GM12872 (cell line): Measurements from ENCODE around the gene ZC3H13.

Experiments used
- TF ChIP-seq, protein P1 (sequence below): IDR thresholded peaks from 3 replicates; pipeline ENCODE4 v1.5.1; 2011; ENCODE audit warnings: low read depth, mild to moderate bottlenecking, low read length, moderate library complexity; ENCODE audit not compliant: insufficient read depth

The ZC3H13 gene

DNA sequence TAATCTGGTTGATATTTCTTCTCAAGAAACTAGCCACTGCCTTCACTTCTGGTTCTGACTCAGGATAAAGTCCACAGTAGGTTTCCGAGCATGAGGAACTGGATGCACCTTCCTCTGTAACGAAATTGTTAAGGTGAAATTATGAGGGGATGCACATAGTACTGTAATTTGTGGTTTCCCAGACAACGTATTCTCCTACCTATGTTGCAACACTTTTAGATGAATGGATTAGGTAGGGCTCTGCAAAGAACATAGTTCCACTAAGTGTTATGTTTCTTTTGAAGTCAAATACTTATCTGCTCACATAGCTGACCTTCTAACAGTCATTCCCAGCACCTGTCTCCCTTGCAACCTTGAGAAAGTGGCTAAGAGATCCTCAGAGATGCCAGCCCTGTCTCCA, 5.7 kb upstream of the ZC3H13 start:
- TF ChIP-seq, protein P1, sequence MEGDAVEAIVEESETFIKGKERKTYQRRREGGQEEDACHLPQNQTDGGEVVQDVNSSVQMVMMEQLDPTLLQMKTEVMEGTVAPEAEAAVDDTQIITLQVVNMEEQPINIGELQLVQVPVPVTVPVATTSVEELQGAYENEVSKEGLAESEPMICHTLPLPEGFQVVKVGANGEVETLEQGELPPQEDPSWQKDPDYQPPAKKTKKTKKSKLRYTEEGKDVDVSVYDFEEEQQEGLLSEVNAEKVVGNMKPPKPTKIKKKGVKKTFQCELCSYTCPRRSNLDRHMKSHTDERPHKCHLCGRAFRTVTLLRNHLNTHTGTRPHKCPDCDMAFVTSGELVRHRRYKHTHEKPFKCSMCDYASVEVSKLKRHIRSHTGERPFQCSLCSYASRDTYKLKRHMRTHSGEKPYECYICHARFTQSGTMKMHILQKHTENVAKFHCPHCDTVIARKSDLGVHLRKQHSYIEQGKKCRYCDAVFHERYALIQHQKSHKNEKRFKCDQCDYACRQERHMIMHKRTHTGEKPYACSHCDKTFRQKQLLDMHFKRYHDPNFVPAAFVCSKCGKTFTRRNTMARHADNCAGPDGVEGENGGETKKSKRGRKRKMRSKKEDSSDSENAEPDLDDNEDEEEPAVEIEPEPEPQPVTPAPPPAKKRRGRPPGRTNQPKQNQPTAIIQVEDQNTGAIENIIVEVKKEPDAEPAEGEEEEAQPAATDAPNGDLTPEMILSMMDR = no peak

DNA sequence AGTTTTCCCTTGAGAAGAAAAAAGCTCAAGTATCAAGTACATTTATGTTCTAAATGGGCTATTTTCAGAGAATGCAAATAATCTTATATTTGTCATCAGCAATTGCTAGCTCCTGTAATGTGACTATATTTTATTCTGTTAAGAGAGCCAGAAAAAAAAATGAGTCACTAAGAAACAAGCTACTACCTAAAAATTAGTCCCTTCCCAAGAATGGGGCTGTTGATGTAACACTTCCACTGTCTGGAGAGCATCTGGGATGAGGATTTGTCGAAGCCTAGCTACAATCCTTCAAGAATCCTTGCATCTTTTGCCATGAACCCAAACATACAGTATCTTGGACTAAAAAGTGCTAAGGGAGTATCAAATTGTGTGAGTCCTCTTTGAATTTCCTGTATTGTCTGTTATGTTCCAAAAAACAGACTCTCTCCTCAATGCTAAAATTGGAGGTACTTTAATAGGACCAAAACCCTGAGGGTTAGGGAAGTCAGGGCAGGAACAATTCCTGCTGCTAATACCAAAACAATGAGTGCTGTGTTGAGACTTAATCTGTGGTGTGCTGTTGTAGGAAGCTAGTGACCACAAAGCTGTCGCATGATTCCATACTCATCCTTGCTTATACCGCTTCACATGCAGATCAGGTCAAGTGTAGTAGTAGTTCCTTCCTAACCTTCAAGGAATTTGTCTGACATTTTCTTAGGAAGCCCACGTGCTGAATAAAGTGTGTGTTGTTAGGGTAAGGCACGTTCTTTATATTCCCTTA, 4.9 kb upstream of the ZC3H13 start:
- TF ChIP-seq, protein P1 = no peak

DNA sequence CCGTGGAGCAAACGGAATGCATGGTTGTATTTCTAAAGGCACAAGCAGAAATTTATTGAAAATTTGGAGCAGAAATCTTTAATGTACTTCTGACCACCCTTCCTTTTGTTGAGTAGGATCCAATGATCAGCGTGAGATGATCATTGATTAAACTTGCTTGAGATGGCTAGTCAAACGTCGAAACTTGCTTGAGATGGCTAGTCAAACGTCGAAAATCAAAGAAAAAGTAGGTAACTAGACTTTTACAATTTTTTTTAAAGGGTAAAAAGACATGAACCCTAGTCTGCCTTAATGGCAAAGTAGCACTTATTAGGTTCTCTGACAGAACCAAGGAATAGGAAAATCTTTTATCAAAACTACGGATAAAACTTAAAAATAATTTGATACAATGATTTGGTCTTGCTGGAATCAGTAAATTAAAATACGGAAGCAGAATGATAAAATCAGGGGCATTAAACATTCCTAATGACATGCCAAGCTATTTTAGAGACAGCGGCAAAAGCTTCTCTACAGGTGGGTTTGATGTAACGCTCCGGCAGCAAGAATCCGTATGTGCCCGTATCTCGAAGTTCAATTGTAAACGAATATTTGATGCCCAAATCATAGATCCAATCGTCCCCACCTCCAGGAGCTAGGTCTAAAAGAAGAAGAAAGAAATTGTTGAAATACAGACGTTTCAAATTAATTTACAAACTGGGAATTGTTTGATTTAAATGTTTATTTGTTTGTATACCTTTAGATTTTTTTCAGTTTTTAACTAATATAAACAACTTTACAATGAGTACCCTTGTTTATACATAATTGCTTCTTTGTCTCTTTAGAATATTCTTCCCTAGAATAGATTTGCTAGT, 841 bp upstream of the ZC3H13 start:
- TF ChIP-seq, protein P1 = no peak

DNA sequence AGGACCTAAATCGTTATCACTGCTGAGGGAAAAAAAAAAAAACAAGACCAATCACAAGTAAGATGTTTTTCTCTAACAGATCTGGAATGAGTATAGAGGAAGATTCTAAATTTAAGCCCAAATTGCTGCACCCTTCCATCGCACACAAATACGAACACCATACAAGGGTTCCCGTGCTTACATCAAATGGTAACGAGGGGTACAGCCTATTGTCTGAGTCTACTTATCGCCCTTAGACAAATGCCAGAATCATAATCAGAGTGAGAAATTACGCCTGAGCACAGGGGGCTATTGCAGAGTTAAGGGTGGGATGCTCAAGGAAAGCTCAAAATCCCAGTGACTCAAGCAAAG, 603 bp downstream of the ZC3H13 start:
- TF ChIP-seq, protein P1 = no peak

DNA sequence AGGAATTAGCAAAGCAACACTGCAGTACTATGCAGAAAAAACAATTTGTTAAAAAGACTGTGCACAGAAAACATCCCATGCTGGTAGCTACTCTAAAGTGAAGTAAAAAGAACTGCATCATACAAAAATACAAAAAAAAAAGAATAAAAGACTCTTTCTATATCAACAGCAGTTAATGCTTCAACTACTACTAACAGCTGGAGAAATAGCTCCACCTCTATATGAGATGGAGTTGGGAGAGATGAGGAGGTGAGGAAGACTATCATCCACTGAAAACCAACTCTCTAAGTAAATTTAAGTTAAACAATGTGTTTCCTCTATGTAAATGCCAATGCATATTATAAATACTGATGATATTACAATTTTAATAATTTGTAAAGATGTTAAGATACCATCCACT, 1.8 kb downstream of the ZC3H13 start:
- TF ChIP-seq, protein P1 = no peak

DNA sequence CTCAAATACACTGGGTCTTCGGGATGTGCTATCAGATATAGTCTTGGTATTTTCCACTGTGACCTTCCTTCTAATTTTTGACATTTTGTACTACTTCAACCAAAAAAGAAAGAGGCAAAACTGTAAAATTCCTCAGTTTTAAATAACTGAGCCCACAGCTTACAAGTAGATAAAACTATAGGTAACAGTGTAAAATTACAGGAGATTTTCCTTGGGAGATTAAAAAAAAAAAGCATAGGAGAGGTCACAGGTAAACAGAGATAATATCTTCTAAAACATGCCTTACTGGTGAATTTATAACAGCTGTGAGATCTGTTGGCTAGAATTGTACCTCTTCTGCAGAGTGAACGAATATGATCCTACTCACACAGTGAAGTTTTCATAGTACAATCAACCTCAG, 7.1 kb downstream of the ZC3H13 start:
- TF ChIP-seq, protein P1 = no peak

DNA sequence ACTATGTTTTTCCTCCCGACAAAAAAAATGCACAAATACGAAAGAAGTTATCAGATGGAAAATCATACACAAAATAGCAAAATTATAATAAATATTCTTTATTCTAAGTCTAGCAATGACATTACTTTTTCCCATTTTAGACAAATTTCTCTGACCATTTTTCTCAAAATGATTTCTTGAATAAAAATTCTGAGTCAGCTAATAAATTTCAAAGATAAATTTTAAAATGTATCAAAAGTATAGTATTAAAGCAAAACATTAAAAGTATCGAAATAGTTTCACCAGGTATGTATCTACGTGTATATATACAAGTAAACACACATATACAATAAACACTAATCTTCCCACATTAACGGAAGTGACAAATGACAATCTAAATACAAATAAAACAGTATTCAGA, 8.9 kb downstream of the ZC3H13 start:
- TF ChIP-seq, protein P1 = no peak
